Measurements from ENCODE around the gene TEX36. TPM values are rescaled to one million over a fixed set of nuclear protein-coding genes. Genes with fewer than 3 reads are reported as not detected.

Gene TEX36
- total RNA-seq, result not detected in 2 replicates

- TF ChIP-seq CTCF (IDR thresholded peaks at IDR 0.05; ENCODE audit: insufficient read depth, low read length, severe bottlenecking), result no peak
- FAIRE-seq (no peak), DNase-seq (ENCODE audit: low read depth) (no peak)
- Histone ChIP-seq H3K27me3 (ENCODE audit: control insufficient read depth, insufficient read depth, low read length) (peaks cover 1% of the 10 kb centered on the region), H3K36me3 (ENCODE audit: control insufficient read depth, insufficient read depth, low read length) (no peaks in the 10 kb centered on the region), H3K4me3 (ENCODE audit: low read depth, low read length) (no peak within 1 kb of the TSS)
Observed at GRCh38 chr10:125683063-125683462, at the start of gene TEX36. TEX36 (minus strand) TSS chr10:125683163; CDS start chr10:125682989, 174 bp downstream.

GRCh38 chr10:125727436-125727835 lies 44.5 kb upstream of the TEX36 start:
- no peak for FAIRE-seq
- no peak for DNase-seq (ENCODE audit: low read depth)
- Histone ChIP-seq H3K4me3 (ENCODE audit: low read depth, low read length) (no peak overlapping the region), H3K36me3 (ENCODE audit: control insufficient read depth, insufficient read depth, low read length) (peaks cover 19% of the 10 kb centered on the region), H3K27me3 (ENCODE audit: control insufficient read depth, insufficient read depth, low read length) (no peaks in the 10 kb centered on the region)
- TF ChIP-seq CTCF (IDR thresholded peaks at IDR 0.05; ENCODE audit: insufficient read depth, low read length, severe bottlenecking), result no peak

- no peak for DNase-seq (ENCODE audit: low read depth)
- no peak overlapping the region for H3K4me3 ChIP-seq (ENCODE audit: low read depth, low read length)
- FAIRE-seq, result no peak
- no peak for TF ChIP-seq CTCF (IDR thresholded peaks at IDR 0.05; ENCODE audit: insufficient read depth, low read length, severe bottlenecking)
- H3K36me3 ChIP-seq (ENCODE audit: control insufficient read depth, insufficient read depth, low read length), result peaks cover 17% of the 10 kb centered on the region
- H3K27me3 ChIP-seq (ENCODE audit: control insufficient read depth, insufficient read depth, low read length), result no peaks in the 10 kb centered on the region
Observed at GRCh38 chr10:125726914-125727313, 44.0 kb upstream of the TEX36 start.

- Histone ChIP-seq H3K4me3 (ENCODE audit: low read depth, low read length) (no peak overlapping the region), H3K27me3 (ENCODE audit: control insufficient read depth, insufficient read depth, low read length) (no peaks in the 10 kb centered on the region), H3K36me3 (ENCODE audit: control insufficient read depth, insufficient read depth, low read length) (peaks cover 10% of the 10 kb centered on the region)
- TF ChIP-seq CTCF (IDR thresholded peaks at IDR 0.05; ENCODE audit: insufficient read depth, low read length, severe bottlenecking), result no peak
- DNase-seq (ENCODE audit: low read depth) (no peak), FAIRE-seq (no peak)
Observed at GRCh38 chr10:125722811-125723210, 39.8 kb upstream of the TEX36 start.

GRCh38 chr10:125721035-125721434 lies 38.1 kb upstream of the TEX36 start:
- DNase-seq (ENCODE audit: low read depth) (no peak), FAIRE-seq (no peak)
- TF ChIP-seq CTCF (IDR thresholded peaks at IDR 0.05; ENCODE audit: insufficient read depth, low read length, severe bottlenecking), result no peak
- Histone ChIP-seq H3K27me3 (ENCODE audit: control insufficient read depth, insufficient read depth, low read length) (no peaks in the 10 kb centered on the region), H3K36me3 (ENCODE audit: control insufficient read depth, insufficient read depth, low read length) (peaks cover 10% of the 10 kb centered on the region), H3K4me3 (ENCODE audit: low read depth, low read length) (no peak overlapping the region)

- H3K4me3 ChIP-seq (ENCODE audit: low read depth, low read length), result peak overlapping the region; percentile 73
- H3K36me3 ChIP-seq (ENCODE audit: control insufficient read depth, insufficient read depth, low read length), result peaks cover 7% of the 10 kb centered on the region
- FAIRE-seq, result no peak
- H3K27me3 ChIP-seq (ENCODE audit: control insufficient read depth, insufficient read depth, low read length), result no peaks in the 10 kb centered on the region
- TF ChIP-seq CTCF (IDR thresholded peaks at IDR 0.05; ENCODE audit: insufficient read depth, low read length, severe bottlenecking), result no peak
- DNase-seq (ENCODE audit: low read depth), result peak; percentile 21
Observed at GRCh38 chr10:125720002-125720382, 37.0 kb upstream of the TEX36 start.

Data from bronchial epithelial cell (primary cell).